ENCODE measurements around the gene B4GALT5. TPM values are rescaled to one million over a fixed set of nuclear protein-coding genes. Genes with fewer than 3 reads are reported as not detected.
A peak's percentile ranks its signal among the peaks of the same experiment; 100 is the strongest.
"Not testable (repeated sequence)": the region's sequence is repeated elsewhere in the genome, so short reads cannot be mapped to it uniquely, and the experiment has no call there.

B4GALT5 gene
- total RNA-seq, 1 experiment from 2014 or later, result 63.1 TPM

GRCh38 chr20:49630396-49630951 is 83.2 kb downstream of the B4GALT5 start:
- no peak for TF ChIP-seq EZH2 (IDR thresholded peaks at IDR 0.05; ENCODE audit: low read depth)
- TF ChIP-seq, protein P1, sequence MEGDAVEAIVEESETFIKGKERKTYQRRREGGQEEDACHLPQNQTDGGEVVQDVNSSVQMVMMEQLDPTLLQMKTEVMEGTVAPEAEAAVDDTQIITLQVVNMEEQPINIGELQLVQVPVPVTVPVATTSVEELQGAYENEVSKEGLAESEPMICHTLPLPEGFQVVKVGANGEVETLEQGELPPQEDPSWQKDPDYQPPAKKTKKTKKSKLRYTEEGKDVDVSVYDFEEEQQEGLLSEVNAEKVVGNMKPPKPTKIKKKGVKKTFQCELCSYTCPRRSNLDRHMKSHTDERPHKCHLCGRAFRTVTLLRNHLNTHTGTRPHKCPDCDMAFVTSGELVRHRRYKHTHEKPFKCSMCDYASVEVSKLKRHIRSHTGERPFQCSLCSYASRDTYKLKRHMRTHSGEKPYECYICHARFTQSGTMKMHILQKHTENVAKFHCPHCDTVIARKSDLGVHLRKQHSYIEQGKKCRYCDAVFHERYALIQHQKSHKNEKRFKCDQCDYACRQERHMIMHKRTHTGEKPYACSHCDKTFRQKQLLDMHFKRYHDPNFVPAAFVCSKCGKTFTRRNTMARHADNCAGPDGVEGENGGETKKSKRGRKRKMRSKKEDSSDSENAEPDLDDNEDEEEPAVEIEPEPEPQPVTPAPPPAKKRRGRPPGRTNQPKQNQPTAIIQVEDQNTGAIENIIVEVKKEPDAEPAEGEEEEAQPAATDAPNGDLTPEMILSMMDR (conservative IDR thresholded peaks at IDR 0.05), result no peak
- Histone ChIP-seq H3K27me3 (ENCODE audit: insufficient read depth, low read depth) (no peaks in the 10 kb centered on the region), H3K27ac (peak overlapping the region; percentile 30; the same call in 1 of the 2 replicates), H3K79me2 (ENCODE audit: low read depth) (no peaks in the 10 kb centered on the region), H4K20me1 (ENCODE audit: insufficient read depth) (no peaks in the 10 kb centered on the region; the same call in 1 of the 2 replicates), H3K4me2 (no peak overlapping the region), H3K4me3 (no peak overlapping the region), H3K36me3 (ENCODE audit: low read depth) (peaks cover 28% of the 10 kb centered on the region), H3F3A (ENCODE audit: insufficient read depth, low read depth) (peaks cover 96% of the 10 kb centered on the region), H2AFZ (no peak overlapping the region), H3K4me1 (replicated peaks; ENCODE audit: insufficient read depth) (peaks cover 26% of the 10 kb centered on the region), H3K9me2 (ENCODE audit: insufficient read depth) (no peaks in the 10 kb centered on the region), H3K9me3 (ENCODE audit: insufficient read depth, low read depth) (no peaks in the 10 kb centered on the region)
- ChIA-PET POLR2A (ENCODE audit: unreplicated experiment) (interaction anchor here (0.6 kb wide), 2 partner anchors 44 to 286 kb away, joined by 3 read pairs; no protein-coding TSS in a partner anchor), CTCF (interaction anchor here (0.6 to 1.0 kb wide), 4 partner anchors 65 to 256 kb away, joined by 3 read pairs; no protein-coding TSS in a partner anchor)
- no TSS peak for BruUV-seq (replicated peaks)
- intact Hi-C loops (cut with micrococcal nuclease; ENCODE audit: unreplicated experiment), result no loop called here
- no peak for DNase-seq

GRCh38 chr20:49629606-49630005 is 84.1 kb downstream of the B4GALT5 start:
- peaks cover 95% of the 10 kb centered on the region for H3F3A ChIP-seq (ENCODE audit: insufficient read depth, low read depth)
- no peaks in the 10 kb centered on the region for H3K9me2 ChIP-seq (ENCODE audit: insufficient read depth)
- H4K20me1 ChIP-seq (ENCODE audit: insufficient read depth), result no peaks in the 10 kb centered on the region; the same call in 1 of the 2 replicates
- ChIA-PET POLR2A (ENCODE audit: unreplicated experiment) (no interaction called here), CTCF (no interaction called here)
- H2AFZ ChIP-seq, result no peak overlapping the region
- DNase-seq, result no peak
- H3K4me1 ChIP-seq (replicated peaks; ENCODE audit: insufficient read depth), result peaks cover 35% of the 10 kb centered on the region
- TF ChIP-seq, protein P1 (conservative IDR thresholded peaks at IDR 0.05), result no peak
- no peak for TF ChIP-seq EZH2 (IDR thresholded peaks at IDR 0.05; ENCODE audit: low read depth)
- H3K4me2 ChIP-seq, result no peak overlapping the region
- no peak overlapping the region for H3K4me3 ChIP-seq
- H3K27ac ChIP-seq, result peak overlapping the region; percentile 30; the same call in 1 of the 2 replicates
- H3K27me3 ChIP-seq (ENCODE audit: insufficient read depth, low read depth), result no peaks in the 10 kb centered on the region
- H3K9me3 ChIP-seq (ENCODE audit: insufficient read depth, low read depth), result no peaks in the 10 kb centered on the region
- H3K79me2 ChIP-seq (ENCODE audit: low read depth), result no peaks in the 10 kb centered on the region
- peaks cover 24% of the 10 kb centered on the region for H3K36me3 ChIP-seq (ENCODE audit: low read depth)
- intact Hi-C loops (cut with micrococcal nuclease; ENCODE audit: unreplicated experiment), result no loop called here
- no TSS peak for BruUV-seq (replicated peaks)

GRCh38 chr20:49628280-49628679 is 85.4 kb downstream of the B4GALT5 start:
- H3K27me3 ChIP-seq (ENCODE audit: insufficient read depth, low read depth); BruUV-seq (replicated peaks); DNase-seq; CTCF ChIA-PET; H4K20me1 ChIP-seq (ENCODE audit: insufficient read depth); H3K4me3 ChIP-seq; H3K9me3 ChIP-seq (ENCODE audit: insufficient read depth, low read depth); H3K4me2 ChIP-seq; H2AFZ ChIP-seq; H3K9me2 ChIP-seq (ENCODE audit: insufficient read depth); intact Hi-C loops (cut with micrococcal nuclease; ENCODE audit: unreplicated experiment); H3K79me2 ChIP-seq (ENCODE audit: low read depth); H3K27ac ChIP-seq: not testable (repeated sequence)
- H3K4me1 ChIP-seq (replicated peaks; ENCODE audit: insufficient read depth), result peaks cover 37% of the 10 kb centered on the region
- peaks cover 92% of the 10 kb centered on the region for H3F3A ChIP-seq (ENCODE audit: insufficient read depth, low read depth)
- peaks cover 14% of the 10 kb centered on the region; the same call in 1 of the 2 replicates for H3K36me3 ChIP-seq (ENCODE audit: low read depth)
- POLR2A ChIA-PET (ENCODE audit: unreplicated experiment), result interaction anchor here (0.7 kb wide), 2 partner anchors 20 to 47 kb away, joined by 3 read pairs; no protein-coding TSS in a partner anchor

All from PC-9 (cell line).